ENCODE measurements around the gene EIF5A. TPM values are rescaled to one million over a fixed set of nuclear protein-coding genes. Genes with fewer than 3 reads are reported as not detected.
A peak's percentile ranks its signal among the peaks of the same experiment; 100 is the strongest.

Gene EIF5A
- total and polyA plus RNA-seq, 2 of the 8 experiments (the other 6 are each of a cell fraction or from before 2014, with no cell fraction given): 717 to 1,172 TPM

DNA sequence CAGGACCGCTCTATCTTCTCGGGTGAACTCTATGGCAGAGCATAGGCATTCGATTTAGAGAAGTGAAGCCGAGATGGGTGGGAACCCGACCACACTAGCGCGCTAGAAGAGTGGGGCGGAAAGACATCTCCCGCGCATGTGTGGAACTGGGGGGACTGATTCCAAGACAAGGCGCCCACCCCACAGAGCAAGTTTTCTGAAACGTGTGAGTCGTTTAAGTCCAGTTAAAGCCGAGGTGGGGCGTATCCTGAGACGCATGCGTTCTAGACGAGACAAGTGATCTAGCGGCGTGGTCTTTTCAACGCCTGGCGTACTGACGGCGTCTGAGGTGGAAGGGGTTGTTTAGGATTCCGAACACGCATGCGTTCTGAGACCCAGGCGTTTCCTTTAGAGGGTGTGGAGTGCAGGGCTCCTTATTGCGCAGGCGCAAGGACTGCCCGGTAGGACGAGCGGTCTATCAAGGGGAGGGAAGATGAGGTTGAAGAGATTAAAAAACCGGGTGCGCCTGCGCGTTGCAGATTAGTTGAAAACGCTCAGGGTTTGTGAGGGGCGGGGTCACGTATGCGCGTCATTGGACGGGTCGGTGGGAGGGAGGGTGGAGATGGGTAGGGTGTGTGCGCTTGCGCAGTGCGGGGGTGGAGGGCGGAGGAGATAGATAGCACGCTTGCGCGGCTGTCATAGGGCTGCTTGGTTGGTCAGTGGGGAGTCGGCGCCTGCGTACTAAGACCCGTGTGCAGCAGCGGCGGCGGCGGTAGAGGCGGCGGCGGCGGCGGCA, at the start of gene EIF5A (continued):
- TF ChIP-seq ASH2L (IDR thresholded peaks at IDR 0.05; ENCODE audit: low read length) (peak; percentile 60), NANOG (IDR thresholded peaks at IDR 0.05; ENCODE audit: insufficient read depth, low read depth, low read length, poor library complexity, severe bottlenecking) (no peak), NRF1 (IDR thresholded peaks at IDR 0.05; ENCODE audit: low read depth, low read length) (peak; percentile 98), SAP30 (IDR thresholded peaks at IDR 0.05; ENCODE audit: insufficient read depth, insufficient replicate concordance, low read length) (peak; percentile 75), EGR1 (IDR thresholded peaks at IDR 0.05; ENCODE audit: borderline replicate concordance, low read depth, low read length) (peak; percentile 100), SUZ12 (IDR thresholded peaks at IDR 0.05; ENCODE audit: low read length) (no peak), BRCA1 (IDR thresholded peaks at IDR 0.05; ENCODE audit: low read depth, low read length) (no peak), SP4 (IDR thresholded peaks at IDR 0.05; ENCODE audit: low read length) (peak; percentile 73; the same call in 1 of the 2 replicates), BACH1 (IDR thresholded peaks at IDR 0.05; ENCODE audit: low read length) (peak; percentile 92), RXRA (IDR thresholded peaks at IDR 0.05; ENCODE audit: insufficient read depth, low read depth, low read length) (no peak), EP300 (IDR thresholded peaks at IDR 0.05; ENCODE audit: borderline replicate concordance in 1 of 2, low read depth in 2 of 2, low read length in 2 of 2) (0 out of 3 replicates have a peak, but pooled peaks of 1 of the 2 experiments have one; percentile 45), PHF8 (conservative IDR thresholded peaks at IDR 0.05; ENCODE audit: low read depth, low read length) (peak; percentile 12; the same call in 1 of the 2 replicates), HDAC2 (IDR thresholded peaks at IDR 0.05; ENCODE audit: borderline replicate concordance in 1 of 2, low read depth in 2 of 2, low read length in 2 of 2) (peak; percentile 74 to 92; a peak in 2 of 4 replicates), TAF7 (optimal IDR thresholded peaks at IDR 0.05; ENCODE audit: borderline replicate concordance, low read depth, low read length) (peak; percentile 62), TBP (IDR thresholded peaks at IDR 0.05; ENCODE audit: low read depth, low read length) (peak; percentile 63), TAF1 (IDR thresholded peaks at IDR 0.05; ENCODE audit: low read depth, low read length) (peak; percentile 76), SIRT6 (IDR thresholded peaks at IDR 0.05; ENCODE audit: low read length) (no peak)
- TF ChIP-seq, protein P1, sequence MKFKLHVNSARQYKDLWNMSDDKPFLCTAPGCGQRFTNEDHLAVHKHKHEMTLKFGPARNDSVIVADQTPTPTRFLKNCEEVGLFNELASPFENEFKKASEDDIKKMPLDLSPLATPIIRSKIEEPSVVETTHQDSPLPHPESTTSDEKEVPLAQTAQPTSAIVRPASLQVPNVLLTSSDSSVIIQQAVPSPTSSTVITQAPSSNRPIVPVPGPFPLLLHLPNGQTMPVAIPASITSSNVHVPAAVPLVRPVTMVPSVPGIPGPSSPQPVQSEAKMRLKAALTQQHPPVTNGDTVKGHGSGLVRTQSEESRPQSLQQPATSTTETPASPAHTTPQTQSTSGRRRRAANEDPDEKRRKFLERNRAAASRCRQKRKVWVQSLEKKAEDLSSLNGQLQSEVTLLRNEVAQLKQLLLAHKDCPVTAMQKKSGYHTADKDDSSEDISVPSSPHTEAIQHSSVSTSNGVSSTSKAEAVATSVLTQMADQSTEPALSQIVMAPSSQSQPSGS (IDR thresholded peaks at IDR 0.05; ENCODE audit: low read length): 0 out of 2 replicates have a peak, but pooled peaks have one; percentile 33
- TF ChIP-seq, protein P2, sequence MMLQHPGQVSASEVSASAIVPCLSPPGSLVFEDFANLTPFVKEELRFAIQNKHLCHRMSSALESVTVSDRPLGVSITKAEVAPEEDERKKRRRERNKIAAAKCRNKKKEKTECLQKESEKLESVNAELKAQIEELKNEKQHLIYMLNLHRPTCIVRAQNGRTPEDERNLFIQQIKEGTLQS (IDR thresholded peaks at IDR 0.05; ENCODE audit: insufficient read depth, low read depth, low read length): no peak

Measured in H1 (cell line).